Measurements from ENCODE around the gene TOMM40. TPM values are rescaled to one million over a fixed set of nuclear protein-coding genes. Genes with fewer than 3 reads are reported as not detected.

TOMM40 gene
- total and polyA plus RNA-seq, 9 of the 15 experiments (the other 6 are each of a cell fraction or from before 2014, with no cell fraction given) = 0.89 to 290 (median 160) TPM

DNA sequence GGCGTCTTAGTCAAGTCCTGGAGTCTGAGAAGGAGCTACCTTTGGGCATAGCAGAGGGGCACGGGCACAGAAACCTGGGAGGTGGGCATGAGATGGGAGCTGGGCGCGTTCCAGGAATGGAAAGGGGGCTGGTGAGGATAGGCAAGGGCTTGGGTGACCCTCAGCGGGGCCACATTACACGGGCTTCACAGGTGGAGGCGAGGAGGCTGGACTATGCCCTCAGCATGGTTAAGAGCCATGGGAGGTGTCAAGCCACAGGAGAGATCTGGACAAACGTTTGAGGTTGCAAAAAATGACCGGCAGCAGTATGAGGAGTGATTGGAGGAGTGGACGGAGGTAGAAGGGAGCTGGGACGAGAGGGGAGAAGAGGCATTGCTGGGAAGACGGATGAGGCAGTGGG lies 23.5 kb upstream of the TOMM40 start (continued):
- no peak for TF ChIP-seq SRSF3 (IDR thresholded peaks at IDR 0.05; ENCODE audit: insufficient read depth, low read length)
- no peak for TF ChIP-seq ELF2 (CRISPR knock-in tag; IDR thresholded peaks at IDR 0.05)
- TF ChIP-seq, protein P1, sequence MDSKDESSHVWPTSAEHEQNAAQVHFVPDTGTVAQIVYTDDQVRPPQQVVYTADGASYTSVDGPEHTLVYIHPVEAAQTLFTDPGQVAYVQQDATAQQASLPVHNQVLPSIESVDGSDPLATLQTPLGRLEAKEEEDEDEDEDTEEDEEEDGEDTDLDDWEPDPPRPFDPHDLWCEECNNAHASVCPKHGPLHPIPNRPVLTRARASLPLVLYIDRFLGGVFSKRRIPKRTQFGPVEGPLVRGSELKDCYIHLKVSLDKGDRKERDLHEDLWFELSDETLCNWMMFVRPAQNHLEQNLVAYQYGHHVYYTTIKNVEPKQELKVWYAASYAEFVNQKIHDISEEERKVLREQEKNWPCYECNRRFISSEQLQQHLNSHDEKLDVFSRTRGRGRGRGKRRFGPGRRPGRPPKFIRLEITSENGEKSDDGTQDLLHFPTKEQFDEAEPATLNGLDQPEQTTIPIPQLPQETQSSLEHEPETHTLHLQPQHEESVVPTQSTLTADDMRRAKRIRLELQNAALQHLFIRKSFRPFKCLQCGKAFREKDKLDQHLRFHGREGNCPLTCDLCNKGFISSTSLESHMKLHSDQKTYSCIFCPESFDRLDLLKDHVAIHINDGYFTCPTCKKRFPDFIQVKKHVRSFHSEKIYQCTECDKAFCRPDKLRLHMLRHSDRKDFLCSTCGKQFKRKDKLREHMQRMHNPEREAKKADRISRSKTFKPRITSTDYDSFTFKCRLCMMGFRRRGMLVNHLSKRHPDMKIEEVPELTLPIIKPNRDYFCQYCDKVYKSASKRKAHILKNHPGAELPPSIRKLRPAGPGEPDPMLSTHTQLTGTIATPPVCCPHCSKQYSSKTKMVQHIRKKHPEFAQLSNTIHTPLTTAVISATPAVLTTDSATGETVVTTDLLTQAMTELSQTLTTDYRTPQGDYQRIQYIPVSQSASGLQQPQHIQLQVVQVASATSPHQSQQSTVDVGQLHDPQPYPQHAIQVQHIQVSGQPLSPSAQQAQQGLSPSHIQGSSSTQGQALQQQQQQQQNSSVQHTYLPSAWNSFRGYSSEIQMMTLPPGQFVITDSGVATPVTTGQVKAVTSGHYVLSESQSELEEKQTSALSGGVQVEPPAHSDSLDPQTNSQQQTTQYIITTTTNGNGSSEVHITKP (IDR thresholded peaks at IDR 0.05; ENCODE audit: partially characterized antibody) = no peak
- TF ChIP-seq ZNF778 (CRISPR knock-in tag; IDR thresholded peaks at IDR 0.05) = no peak
- TF ChIP-seq PKNOX1 (IDR thresholded peaks at IDR 0.05) = no peak
- TF ChIP-seq GTF2F1 (IDR thresholded peaks at IDR 0.05; ENCODE audit: low read depth, low read length) = no peak
- no peak for TF ChIP-seq NR3C1 (CRISPR knock-in tag; IDR thresholded peaks at IDR 0.05)
- no peak for TF ChIP-seq SMARCE1 (IDR thresholded peaks at IDR 0.05)
- TF ChIP-seq HNRNPUL1 (IDR thresholded peaks at IDR 0.05; ENCODE audit: low read length) = no peak
- no peak for TF ChIP-seq E2F6 (IDR thresholded peaks at IDR 0.05; ENCODE audit: borderline replicate concordance in 1 of 2, extremely low read depth in 1 of 2, insufficient read depth in 1 of 2, insufficient read length in 1 of 2, low read depth in 1 of 2, low read length in 1 of 2, poor library complexity in 1 of 2, severe bottlenecking in 1 of 2)
- TF ChIP-seq ZNF347 (CRISPR knock-in tag; IDR thresholded peaks at IDR 0.05; ENCODE audit: low read depth) = no peak

All from K562 (cell line).